ENCODE measurements around the gene BMS1.

BMS1 gene

GRCh38 chr10:42783181-42783549 is 570 bp downstream of the BMS1 start:
- ChIA-PET POLR2A (interaction anchor here (1.2 kb wide), 1 partner anchor 14 kb away, joined by 3 read pairs; no protein-coding TSS in a partner anchor), CTCF (no interaction called here)
- DNase-seq (ENCODE audit: extremely low spot score): no peak
- TF ChIP-seq CTCF (IDR thresholded peaks at IDR 0.05; ENCODE audit: control extremely low read depth, extremely low read depth, low read depth, missing control alignments): no peak

DNA sequence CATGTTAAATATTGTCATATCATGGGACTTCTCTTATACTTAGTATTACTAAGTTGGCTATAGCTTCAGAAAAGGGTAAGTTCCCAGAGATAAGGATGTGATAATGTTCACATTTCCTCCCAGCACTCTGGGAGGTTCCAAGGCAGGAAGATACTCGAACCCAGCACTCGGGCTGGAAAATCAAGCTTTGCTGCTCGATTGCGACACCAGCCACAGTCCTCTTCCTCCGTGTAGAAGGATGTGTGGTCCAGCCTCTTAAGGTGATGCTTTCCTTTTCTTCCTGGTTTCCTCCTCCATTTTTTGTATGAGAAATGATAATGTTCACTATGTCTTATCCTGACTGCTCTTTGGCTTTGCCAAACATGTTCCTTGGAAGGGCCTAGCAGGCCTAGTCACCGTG is 3.2 kb downstream of the BMS1 start:
- ChIA-PET POLR2A (no interaction called here), CTCF (interaction anchor here (1.8 kb wide), 1 partner anchor 13 kb away, joined by 7 read pairs; no protein-coding TSS in a partner anchor)
- no peak for DNase-seq (ENCODE audit: extremely low spot score)
- no peak for TF ChIP-seq CTCF (IDR thresholded peaks at IDR 0.05; ENCODE audit: control extremely low read depth, extremely low read depth, low read depth, missing control alignments)

- ChIA-PET CTCF (no interaction called here), POLR2A (no interaction called here)
- DNase-seq (ENCODE audit: extremely low spot score): no peak
- TF ChIP-seq CTCF (IDR thresholded peaks at IDR 0.05; ENCODE audit: control extremely low read depth, extremely low read depth, low read depth, missing control alignments): no peak
Measured at GRCh38 chr10:42790835-42791234, 8.2 kb downstream of the BMS1 start.

DNA sequence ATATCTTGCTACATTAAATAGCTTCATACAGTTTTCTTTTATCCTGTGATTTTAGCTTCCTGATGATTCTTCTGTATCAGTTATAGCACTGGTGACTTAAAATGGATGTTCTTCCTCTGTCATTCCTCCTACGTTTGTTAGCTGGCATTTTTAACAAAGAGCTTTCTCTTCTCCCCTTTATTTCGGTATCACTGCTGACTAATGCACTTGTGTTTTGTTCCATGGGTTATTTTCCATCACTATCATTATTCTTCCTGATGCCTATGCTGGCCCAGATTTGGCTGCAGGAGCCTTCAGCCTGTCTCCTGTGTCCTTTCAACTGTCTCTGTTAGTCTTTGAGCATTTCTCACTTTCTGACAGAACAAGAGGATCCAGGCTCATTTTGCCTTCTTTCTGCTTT is 13.1 kb downstream of the BMS1 start:
- POLR2A ChIA-PET: no interaction called here
- no peak for TF ChIP-seq CTCF (IDR thresholded peaks at IDR 0.05; ENCODE audit: control extremely low read depth, extremely low read depth, low read depth, missing control alignments)
- no peak for DNase-seq (ENCODE audit: extremely low spot score)
- CTCF ChIA-PET: interaction anchor here (1.8 kb wide), 1 partner anchor 12 kb away, joined by 5 read pairs; no protein-coding TSS in a partner anchor

DNA sequence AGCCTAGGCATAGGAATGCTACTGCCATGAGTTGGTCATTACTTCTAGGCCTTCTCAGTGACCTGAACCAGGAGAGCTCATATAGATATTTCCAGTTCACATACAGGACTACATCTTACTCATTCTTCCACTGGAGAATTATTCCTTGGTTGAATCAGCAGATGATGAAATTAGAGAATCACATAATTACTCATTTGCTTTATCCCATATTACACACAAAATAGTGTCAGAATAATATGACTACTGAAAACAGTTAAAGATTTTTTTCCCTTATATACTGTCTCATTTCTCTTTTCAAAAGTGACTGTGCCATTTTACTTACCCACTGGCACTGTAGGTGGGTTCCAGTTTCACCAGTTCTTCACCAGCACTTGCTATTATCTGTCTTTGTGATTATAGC is 18.5 kb downstream of the BMS1 start:
- CTCF ChIA-PET: interaction anchor here (2.5 kb wide), 1 partner anchor 13 kb away, joined by 9 read pairs; no protein-coding TSS in a partner anchor
- POLR2A ChIA-PET: no interaction called here
- TF ChIP-seq CTCF (IDR thresholded peaks at IDR 0.05; ENCODE audit: control extremely low read depth, extremely low read depth, low read depth, missing control alignments): no peak
- DNase-seq (ENCODE audit: extremely low spot score): no peak

DNA sequence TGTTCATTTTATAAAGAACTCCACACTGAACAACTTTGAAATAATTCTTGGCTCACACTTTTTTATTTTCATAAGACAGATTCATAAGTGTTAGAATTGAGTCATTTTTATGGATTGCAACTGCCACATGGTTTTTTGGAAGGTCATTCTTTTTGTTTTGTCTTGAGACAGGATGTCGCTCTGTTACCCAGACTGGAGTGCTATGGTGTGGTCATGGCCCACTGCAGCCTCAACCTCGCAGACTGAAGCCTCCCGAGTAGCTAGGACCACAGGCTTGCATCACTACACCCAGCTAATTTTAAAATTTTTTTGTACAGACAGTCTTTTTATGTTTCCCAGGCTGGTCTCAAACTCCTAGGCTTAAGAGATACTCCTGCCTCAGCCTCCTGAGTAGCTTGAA is 20.3 kb downstream of the BMS1 start:
- no peak for TF ChIP-seq CTCF (IDR thresholded peaks at IDR 0.05; ENCODE audit: control extremely low read depth, extremely low read depth, low read depth, missing control alignments)
- no peak for DNase-seq (ENCODE audit: extremely low spot score)
- CTCF ChIA-PET: no interaction called here
- POLR2A ChIA-PET: no interaction called here

- no peak for TF ChIP-seq CTCF (IDR thresholded peaks at IDR 0.05; ENCODE audit: control extremely low read depth, extremely low read depth, low read depth, missing control alignments)
- no peak for DNase-seq (ENCODE audit: extremely low spot score)
- ChIA-PET POLR2A (no interaction called here), CTCF (no interaction called here)
Measured at GRCh38 chr10:42809676-42810075, 27.1 kb downstream of the BMS1 start.

Data from GM10248 (cell line).